GM18951 (cell line): ENCODE measurements around the gene NBDY.

Experiments used
- POLR2A ChIP-seq: IDR thresholded peaks from 4 replicates; pipeline ENCODE4 v1.6.1; 2011; ENCODE audit warnings: mild to moderate bottlenecking; ENCODE audit not compliant: insufficient read length, insufficient read depth; ENCODE audit errors: extremely low read depth
- in situ Hi-C: fragments of 300-500 bp; cut with MboI; formaldehyde crosslinking; loops from one replicate; pipeline ENCODE4 v1.12.0; 2022; ENCODE audit warnings: low sequenced_read_pairs, mixed read lengths, inconsistent platforms; ENCODE audit not compliant: unreplicated experiment

The NBDY gene

GRCh38 chrX:56798339-56798711, 69.3 kb downstream of the NBDY start:
- in situ Hi-C loops, result no loop called here
- TF ChIP-seq POLR2A, result no peak

- in situ Hi-C loops, result no loop called here
- no peak for TF ChIP-seq POLR2A
Measured at GRCh38 chrX:56798866-56799758, 70.1 kb downstream of the NBDY start.

- in situ Hi-C loops, result loop anchor here (25.0 kb wide), 1 partner anchor 187 kb away; the partner anchor contains the start of gene SPIN3
- no peak for TF ChIP-seq POLR2A
Measured at GRCh38 chrX:56800307-56800706, 71.3 kb downstream of the NBDY start.

- in situ Hi-C loops, result loop anchor here (25.0 kb wide), 1 partner anchor 186 kb away; the partner anchor contains the start of gene SPIN3
- TF ChIP-seq POLR2A, result no peak
Measured at GRCh38 chrX:56800801-56801200, 71.8 kb downstream of the NBDY start.

DNA sequence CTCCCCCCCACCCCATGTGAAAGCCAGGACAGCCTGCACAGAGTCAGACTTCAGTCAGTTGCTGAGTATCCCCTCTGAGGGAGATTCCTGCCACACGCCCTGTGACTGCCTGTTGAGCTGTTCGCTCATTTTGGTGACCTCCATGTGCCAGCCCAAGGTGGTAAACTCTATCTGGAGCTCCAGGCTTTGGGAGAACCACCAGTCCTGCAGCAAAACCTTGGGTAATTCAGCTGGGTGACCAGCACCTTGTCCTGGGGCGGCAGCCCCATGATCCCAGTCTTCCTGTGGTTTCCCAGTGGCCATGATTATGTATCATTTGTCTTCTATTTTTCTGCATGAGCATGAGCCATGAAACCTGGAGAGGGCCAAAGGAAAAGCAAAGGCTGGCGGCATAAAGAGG, 73.4 kb downstream of the NBDY start:
- in situ Hi-C loops, result loop anchor here (25.0 kb wide), 1 partner anchor 185 kb away; the partner anchor contains the start of gene SPIN3

GRCh38 chrX:56802921-56803849, 74.1 kb downstream of the NBDY start:
- in situ Hi-C loops, result loop anchor here (25.0 kb wide), 1 partner anchor 184 kb away; the partner anchor contains the start of gene SPIN3
- TF ChIP-seq POLR2A, result no peak

More for the DNA sequence above, 73.4 kb downstream of the NBDY start:
- TF ChIP-seq POLR2A, result no peak

- no peak for TF ChIP-seq POLR2A
- in situ Hi-C loops, result loop anchor here (25.0 kb wide), 1 partner anchor 183 kb away; the partner anchor contains the start of gene SPIN3
Measured at GRCh38 chrX:56803850-56804681, 75.0 kb downstream of the NBDY start.

DNA sequence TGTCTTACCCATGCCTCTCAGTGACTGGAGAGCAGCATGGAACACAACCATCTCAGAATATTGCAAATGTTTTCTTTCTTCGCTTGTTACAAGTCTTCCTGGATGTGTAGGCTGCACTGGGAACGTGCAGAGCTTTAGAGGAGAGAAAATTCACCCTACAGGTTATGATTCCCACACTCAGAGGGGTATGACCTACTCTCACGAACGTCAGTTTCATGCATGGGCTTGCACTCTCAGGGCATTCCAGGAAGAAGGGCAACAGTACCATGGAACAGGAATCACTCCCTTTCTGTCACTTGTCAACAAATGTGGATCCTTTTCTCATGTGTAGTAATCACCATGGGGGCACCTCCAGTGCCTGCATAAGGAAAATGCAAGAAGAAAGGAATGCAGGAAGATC, 75.8 kb downstream of the NBDY start:
- in situ Hi-C loops, result loop anchor here (25.0 kb wide), 1 partner anchor 182 kb away; the partner anchor contains the start of gene SPIN3
- TF ChIP-seq POLR2A, result no peak

GRCh38 chrX:56805399-56805798, 76.4 kb downstream of the NBDY start:
- no peak for TF ChIP-seq POLR2A
- in situ Hi-C loops, result loop anchor here (25.0 kb wide), 1 partner anchor 182 kb away; the partner anchor contains the start of gene SPIN3

DNA sequence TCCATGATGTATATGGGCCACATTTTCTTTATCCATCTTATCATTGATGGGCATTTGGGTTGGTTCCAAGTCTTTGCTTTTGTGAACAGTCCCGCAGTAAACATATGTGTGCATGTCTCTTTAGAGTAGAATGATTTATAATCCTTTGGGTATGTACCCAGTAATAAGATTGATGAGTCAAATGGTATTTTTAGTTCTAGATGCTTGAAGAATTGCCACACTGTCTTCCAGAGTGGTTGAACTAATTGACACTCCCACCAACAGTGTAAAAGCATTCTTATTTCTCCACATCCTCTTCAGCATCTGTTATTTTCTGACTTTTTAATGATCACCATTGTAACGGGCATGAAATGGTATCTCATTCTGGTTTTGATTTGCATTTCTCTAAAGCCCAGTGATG, 77.1 kb downstream of the NBDY start:
- in situ Hi-C loops, result loop anchor here (25.0 kb wide), 1 partner anchor 181 kb away; the partner anchor contains the start of gene SPIN3

DNA sequence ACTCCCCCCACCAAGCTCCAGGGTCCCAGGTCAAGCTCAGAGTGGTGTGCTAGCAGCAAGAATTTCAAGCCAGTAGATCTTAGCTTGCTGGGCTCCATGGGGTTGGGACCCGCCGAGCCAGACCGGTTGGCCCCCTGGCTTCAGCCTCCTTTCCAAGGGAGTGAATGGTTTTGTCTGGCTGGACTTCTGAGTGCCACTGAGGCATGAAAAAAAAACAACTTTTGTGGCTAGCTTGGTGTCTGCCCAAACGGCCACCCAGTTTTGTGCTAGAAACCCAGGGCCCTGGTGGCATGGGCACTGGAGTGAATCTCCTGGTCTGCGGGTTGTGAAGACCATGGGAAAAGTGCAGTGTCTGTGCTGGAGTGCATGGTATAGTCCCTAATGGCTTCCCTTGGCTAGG, 82.6 kb downstream of the NBDY start:
- no peak for TF ChIP-seq POLR2A
- in situ Hi-C loops, result loop anchor here (25.0 kb wide), 1 partner anchor 176 kb away; the partner anchor contains the start of gene SPIN3

- in situ Hi-C loops, result loop anchor here (25.0 kb wide), 1 partner anchor 175 kb away; the partner anchor contains the start of gene SPIN3
- no peak for TF ChIP-seq POLR2A
Measured at GRCh38 chrX:56812515-56813105, 83.6 kb downstream of the NBDY start.
